ENCODE results near the gene PHACTR3.

PHACTR3 gene

DNA sequence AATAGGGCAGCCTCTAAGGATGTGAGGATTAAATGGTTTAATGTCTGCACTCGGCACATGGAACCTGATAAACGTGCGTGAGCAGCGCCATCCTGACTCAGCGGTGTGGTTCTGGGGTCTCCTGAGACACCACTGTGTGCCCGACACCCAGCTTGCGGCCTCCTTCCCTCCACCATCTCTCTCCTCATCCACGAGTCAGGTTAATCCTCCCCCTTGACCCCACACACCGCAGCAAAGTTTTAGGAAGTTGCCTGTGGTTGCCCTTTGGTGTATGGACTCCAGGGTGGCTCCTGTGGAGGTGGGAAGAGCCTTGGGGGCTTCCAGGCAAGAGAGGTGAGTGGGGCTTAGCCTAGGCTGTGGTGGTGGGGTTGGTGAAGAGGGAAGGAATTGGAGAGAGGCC is 68.2 kb downstream of the PHACTR3 start:
- TF ChIP-seq RAD21 (IDR thresholded peaks at IDR 0.05; ENCODE audit: low read depth) (no peak), CREB1 (IDR thresholded peaks at IDR 0.05; ENCODE audit: low read depth) (no peak), CEBPB (IDR thresholded peaks at IDR 0.05) (no peak), YY1 (IDR thresholded peaks at IDR 0.05; ENCODE audit: low read depth) (no peak), EP300 (IDR thresholded peaks at IDR 0.05; ENCODE audit: borderline replicate concordance) (no peak), ZBTB7A (IDR thresholded peaks at IDR 0.05; ENCODE audit: low read depth) (no peak), TCF12 (IDR thresholded peaks at IDR 0.05; ENCODE audit: low read depth) (no peak), EGR1 (IDR thresholded peaks at IDR 0.05) (no peak), NFIC (IDR thresholded peaks at IDR 0.05) (no peak), TEAD4 (IDR thresholded peaks at IDR 0.05) (no peak), TAF1 (IDR thresholded peaks at IDR 0.05; ENCODE audit: low read depth) (no peak), FOXM1 (IDR thresholded peaks at IDR 0.05; ENCODE audit: borderline replicate concordance, low read depth) (no peak)
- TF ChIP-seq, protein P1, sequence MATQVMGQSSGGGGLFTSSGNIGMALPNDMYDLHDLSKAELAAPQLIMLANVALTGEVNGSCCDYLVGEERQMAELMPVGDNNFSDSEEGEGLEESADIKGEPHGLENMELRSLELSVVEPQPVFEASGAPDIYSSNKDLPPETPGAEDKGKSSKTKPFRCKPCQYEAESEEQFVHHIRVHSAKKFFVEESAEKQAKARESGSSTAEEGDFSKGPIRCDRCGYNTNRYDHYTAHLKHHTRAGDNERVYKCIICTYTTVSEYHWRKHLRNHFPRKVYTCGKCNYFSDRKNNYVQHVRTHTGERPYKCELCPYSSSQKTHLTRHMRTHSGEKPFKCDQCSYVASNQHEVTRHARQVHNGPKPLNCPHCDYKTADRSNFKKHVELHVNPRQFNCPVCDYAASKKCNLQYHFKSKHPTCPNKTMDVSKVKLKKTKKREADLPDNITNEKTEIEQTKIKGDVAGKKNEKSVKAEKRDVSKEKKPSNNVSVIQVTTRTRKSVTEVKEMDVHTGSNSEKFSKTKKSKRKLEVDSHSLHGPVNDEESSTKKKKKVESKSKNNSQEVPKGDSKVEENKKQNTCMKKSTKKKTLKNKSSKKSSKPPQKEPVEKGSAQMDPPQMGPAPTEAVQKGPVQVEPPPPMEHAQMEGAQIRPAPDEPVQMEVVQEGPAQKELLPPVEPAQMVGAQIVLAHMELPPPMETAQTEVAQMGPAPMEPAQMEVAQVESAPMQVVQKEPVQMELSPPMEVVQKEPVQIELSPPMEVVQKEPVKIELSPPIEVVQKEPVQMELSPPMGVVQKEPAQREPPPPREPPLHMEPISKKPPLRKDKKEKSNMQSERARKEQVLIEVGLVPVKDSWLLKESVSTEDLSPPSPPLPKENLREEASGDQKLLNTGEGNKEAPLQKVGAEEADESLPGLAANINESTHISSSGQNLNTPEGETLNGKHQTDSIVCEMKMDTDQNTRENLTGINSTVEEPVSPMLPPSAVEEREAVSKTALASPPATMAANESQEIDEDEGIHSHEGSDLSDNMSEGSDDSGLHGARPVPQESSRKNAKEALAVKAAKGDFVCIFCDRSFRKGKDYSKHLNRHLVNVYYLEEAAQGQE (IDR thresholded peaks at IDR 0.05; ENCODE audit: low read depth) = no peak
- TF ChIP-seq, protein P2, sequence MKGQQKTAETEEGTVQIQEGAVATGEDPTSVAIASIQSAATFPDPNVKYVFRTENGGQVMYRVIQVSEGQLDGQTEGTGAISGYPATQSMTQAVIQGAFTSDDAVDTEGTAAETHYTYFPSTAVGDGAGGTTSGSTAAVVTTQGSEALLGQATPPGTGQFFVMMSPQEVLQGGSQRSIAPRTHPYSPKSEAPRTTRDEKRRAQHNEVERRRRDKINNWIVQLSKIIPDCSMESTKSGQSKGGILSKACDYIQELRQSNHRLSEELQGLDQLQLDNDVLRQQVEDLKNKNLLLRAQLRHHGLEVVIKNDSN (IDR thresholded peaks at IDR 0.05) = no peak
- TF ChIP-seq, protein P3, sequence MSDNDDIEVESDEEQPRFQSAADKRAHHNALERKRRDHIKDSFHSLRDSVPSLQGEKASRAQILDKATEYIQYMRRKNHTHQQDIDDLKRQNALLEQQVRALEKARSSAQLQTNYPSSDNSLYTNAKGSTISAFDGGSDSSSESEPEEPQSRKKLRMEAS (IDR thresholded peaks at IDR 0.05) = no peak

DNA sequence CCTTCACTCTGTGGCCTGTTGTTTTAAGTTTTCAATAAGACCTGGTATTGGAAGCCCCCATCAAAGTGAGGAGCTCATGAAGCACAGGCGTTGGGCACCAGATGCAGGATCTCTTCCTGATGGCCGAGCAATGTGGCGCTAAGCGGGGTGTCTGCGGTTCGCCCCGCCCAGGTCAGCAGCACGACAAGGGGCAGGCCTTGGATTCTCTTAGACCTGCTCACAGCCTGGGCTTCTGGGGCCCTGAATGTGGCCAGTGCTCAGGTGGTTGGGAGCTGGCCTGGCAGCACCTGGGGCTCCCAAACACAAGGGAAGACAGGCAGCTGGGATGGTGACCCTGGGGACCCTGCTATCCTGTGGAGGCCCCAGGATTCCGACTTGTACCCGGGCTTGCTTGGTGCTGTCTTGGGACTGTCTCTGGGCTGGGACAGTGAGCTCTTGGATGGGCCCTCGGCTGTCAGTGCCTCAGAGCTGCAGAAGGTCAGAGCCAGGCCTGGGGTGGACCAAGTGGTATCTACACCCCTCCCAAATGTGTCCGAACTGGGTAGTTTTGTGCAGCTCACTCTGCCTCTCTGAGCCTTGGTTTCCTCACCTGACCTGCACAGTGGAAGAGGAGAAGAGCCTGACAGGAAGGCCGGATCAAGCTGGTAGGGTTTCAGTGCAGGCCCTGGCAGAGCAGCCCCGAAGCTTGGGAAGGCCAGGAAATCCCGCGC is 69.1 kb downstream of the PHACTR3 start:
- TF ChIP-seq NFIC (IDR thresholded peaks at IDR 0.05) = no peak
- TF ChIP-seq YY1 (IDR thresholded peaks at IDR 0.05; ENCODE audit: low read depth) = no peak
- TF ChIP-seq, protein P3 (IDR thresholded peaks at IDR 0.05) = no peak
- TF ChIP-seq ZBTB7A (IDR thresholded peaks at IDR 0.05; ENCODE audit: low read depth) = no peak
- no peak for TF ChIP-seq CREB1 (IDR thresholded peaks at IDR 0.05; ENCODE audit: low read depth)
- no peak for TF ChIP-seq TEAD4 (IDR thresholded peaks at IDR 0.05)
- no peak for TF ChIP-seq TCF12 (IDR thresholded peaks at IDR 0.05; ENCODE audit: low read depth)
- TF ChIP-seq, protein P2 (IDR thresholded peaks at IDR 0.05) = no peak
- no peak for TF ChIP-seq FOXM1 (IDR thresholded peaks at IDR 0.05; ENCODE audit: borderline replicate concordance, low read depth)
- TF ChIP-seq, protein P1 (IDR thresholded peaks at IDR 0.05; ENCODE audit: low read depth) = no peak

DNA sequence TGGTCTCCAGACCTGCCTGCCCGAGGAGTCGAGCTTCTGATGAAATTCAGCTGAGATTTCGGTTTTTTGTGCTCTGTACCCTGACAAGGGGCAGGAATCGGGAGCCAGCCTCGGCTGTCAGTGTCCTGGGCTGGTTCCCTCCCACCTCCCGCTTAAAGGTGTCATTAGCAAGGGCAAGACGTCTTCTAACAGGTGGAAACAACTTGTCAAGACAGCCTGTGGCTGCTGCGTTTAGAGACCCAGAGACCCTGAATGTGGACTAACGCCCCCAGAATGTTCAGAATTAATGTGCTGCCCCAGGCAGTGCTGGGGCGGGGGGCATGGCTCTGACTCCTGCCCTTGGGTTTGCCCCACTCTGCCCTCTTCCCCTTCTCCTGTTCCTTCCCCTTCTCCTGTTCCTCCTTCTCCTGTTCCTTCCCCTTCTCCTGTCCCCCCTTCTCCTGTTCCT is 69.7 kb downstream of the PHACTR3 start:
- TF ChIP-seq, protein P1 (IDR thresholded peaks at IDR 0.05; ENCODE audit: low read depth) = no peak
- TF ChIP-seq, protein P3 (IDR thresholded peaks at IDR 0.05) = no peak
- no peak for TF ChIP-seq YY1 (IDR thresholded peaks at IDR 0.05; ENCODE audit: low read depth)
- no peak for TF ChIP-seq ZBTB7A (IDR thresholded peaks at IDR 0.05; ENCODE audit: low read depth)
- TF ChIP-seq, protein P2 (IDR thresholded peaks at IDR 0.05) = no peak
- TF ChIP-seq TCF12 (IDR thresholded peaks at IDR 0.05; ENCODE audit: low read depth) = no peak
- TF ChIP-seq EP300 (IDR thresholded peaks at IDR 0.05; ENCODE audit: borderline replicate concordance) = no peak
- TF ChIP-seq FOXM1 (IDR thresholded peaks at IDR 0.05; ENCODE audit: borderline replicate concordance, low read depth) = no peak
- TF ChIP-seq TEAD4 (IDR thresholded peaks at IDR 0.05) = no peak
- no peak for TF ChIP-seq RAD21 (IDR thresholded peaks at IDR 0.05; ENCODE audit: low read depth)
- TF ChIP-seq TAF1 (IDR thresholded peaks at IDR 0.05; ENCODE audit: low read depth) = no peak
- TF ChIP-seq CEBPB (IDR thresholded peaks at IDR 0.05) = no peak
- no peak for TF ChIP-seq CREB1 (IDR thresholded peaks at IDR 0.05; ENCODE audit: low read depth)
- no peak for TF ChIP-seq EGR1 (IDR thresholded peaks at IDR 0.05)

Data from Ishikawa (cell line).